SK-N-MC (cell line): ENCODE measurements around the gene IDH3A.

Experiments used
- DNase-seq: peaks from one replicate; pipeline ENCODE4 v3.0.0-alpha.2; 2011; ENCODE audit warnings: low read depth, low spot score
- H3K27ac ChIP-seq: fragments of 200-600 bp; sonication (generic); 2 replicates; pipeline ENCODE4 v1.5.1; 2016; ENCODE audit warnings: mixed run types
- H3K36me3 ChIP-seq: fragments of 200-600 bp; sonication (generic); 2 replicates; pipeline ENCODE4 v1.6.1; 2017; ENCODE audit warnings: antibody characterized with exemption, low read length, mixed read lengths; ENCODE audit not compliant: insufficient read depth
- H3K4me3 ChIP-seq: fragments of 200-600 bp; sonication (generic); 2 replicates; pipeline ENCODE4 v1.5.1; 2016
- H3K9ac ChIP-seq: fragments of 200-600 bp; sonication (generic); 2 replicates; pipeline ENCODE4 v1.8.0; 2017; ENCODE audit warnings: mixed run types, mixed read lengths; ENCODE audit not compliant: insufficient read length
- H3K9me3 ChIP-seq: fragments of 200-600 bp; sonication (generic); 2 replicates; pipeline ENCODE4 v1.6.1; 2017; ENCODE audit warnings: low read depth, mild to moderate bottlenecking, antibody characterized with exemption, low read length, moderate library complexity, mixed read lengths
- EZH2 ChIP-seq: fragments of 200-600 bp; sonication (generic); IDR thresholded peaks from one replicate; pipeline ENCODE4 v1.6.1; 2017; ENCODE audit warnings: antibody characterized with exemption
- FOXP2 ChIP-seq: optimal IDR thresholded peaks from 2 replicates; pipeline ENCODE3; 2011; ENCODE audit warnings: mild to moderate bottlenecking, moderate library complexity; ENCODE audit not compliant: insufficient read depth; ENCODE audit errors: extremely low read length, control extremely low read depth
- POLR2AphosphoS5 ChIP-seq: IDR thresholded peaks from 2 replicates; pipeline ENCODE4 v1.6.1; 2012; ENCODE audit warnings: mild to moderate bottlenecking, low read depth, low read length, borderline replicate concordance

The IDH3A gene

DNA sequence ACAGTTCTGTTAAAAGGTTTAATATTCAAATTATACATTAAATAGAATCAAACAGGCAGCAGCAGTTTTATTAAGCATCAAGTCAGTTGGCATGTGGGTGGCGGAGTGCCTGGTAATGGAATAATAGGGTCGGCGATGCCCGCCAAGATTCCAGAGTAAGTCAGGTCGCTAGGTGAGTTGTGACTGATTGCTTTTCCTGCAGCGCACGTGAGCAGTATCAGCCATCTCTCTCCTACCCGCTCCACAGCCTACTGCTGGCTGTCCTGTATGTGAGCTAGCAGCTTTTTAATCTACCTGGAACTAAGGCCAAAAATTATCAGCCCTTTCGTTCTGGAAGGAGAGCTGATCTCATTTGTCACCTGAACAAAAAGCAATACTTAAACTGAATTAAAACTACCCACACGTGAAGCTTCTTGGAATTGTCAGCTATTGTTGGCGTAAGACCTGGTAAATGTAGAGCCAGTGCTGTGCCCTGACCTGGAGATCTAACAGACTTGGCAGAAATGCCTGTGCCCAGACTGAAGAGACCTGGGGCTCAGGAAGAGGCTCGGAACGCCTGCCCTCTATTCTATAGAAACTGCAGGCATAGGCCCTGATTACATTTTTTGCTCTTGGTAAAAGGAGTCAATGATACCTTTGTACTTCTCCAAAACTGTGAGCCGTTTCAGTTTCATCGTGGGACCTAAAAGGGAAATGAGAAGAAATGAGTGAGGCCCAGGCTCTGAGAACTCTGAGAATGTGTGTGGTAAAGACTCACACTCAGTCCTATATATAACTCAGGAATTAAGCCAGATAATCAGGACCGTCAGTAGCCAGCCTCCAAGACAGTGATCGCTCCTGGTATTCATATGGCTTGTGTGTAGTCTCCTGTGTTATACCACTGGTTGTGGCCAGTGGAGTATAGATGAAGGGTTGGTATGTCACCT lies 21.9 kb downstream of the IDH3A start:
- Histone ChIP-seq H3K36me3 (peaks cover 59% of the 10 kb centered on the region), H3K27ac (no peak overlapping the region), H3K9ac (no peak overlapping the region), H3K9me3 (no peaks in the 10 kb centered on the region), H3K4me3 (no peak overlapping the region)
- no peak for DNase-seq
- TF ChIP-seq FOXP2 (no peak), EZH2 (no peak), POLR2AphosphoS5 (no peak)

DNA sequence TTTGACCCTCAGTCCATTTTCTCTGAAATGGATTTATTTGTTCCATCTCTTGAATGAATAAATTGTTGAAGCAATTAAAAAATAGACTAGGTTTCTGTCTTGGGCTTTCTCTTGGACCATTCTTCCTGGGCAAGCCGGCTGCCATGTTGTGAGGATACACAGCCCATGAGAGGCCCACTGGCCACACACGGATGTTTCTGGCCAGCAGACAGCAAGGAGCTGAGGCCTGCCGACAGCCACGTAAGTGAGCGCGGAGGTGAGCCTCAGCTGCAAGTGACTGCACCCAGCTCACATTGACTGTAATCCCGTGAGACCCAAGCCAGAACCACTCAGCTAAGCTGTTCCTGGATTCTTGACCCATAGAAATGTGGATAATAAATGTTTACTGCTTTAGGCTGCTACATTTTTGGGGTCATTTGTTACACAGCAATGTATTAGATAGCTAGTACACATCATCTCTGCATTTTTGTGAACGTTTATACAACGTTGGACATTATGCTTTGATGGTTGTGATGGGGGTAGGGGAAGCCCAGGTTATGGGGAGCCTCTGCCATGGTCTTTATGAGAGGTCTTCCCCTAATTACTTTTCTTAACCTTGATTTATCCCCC lies 22.8 kb downstream of the IDH3A start:
- TF ChIP-seq FOXP2 (no peak), POLR2AphosphoS5 (no peak), EZH2 (no peak)
- no peak overlapping the region for H3K9ac ChIP-seq
- H3K9me3 ChIP-seq, result no peaks in the 10 kb centered on the region
- no peak for DNase-seq
- no peak overlapping the region for H3K4me3 ChIP-seq
- H3K27ac ChIP-seq, result no peak overlapping the region
- peaks cover 51% of the 10 kb centered on the region for H3K36me3 ChIP-seq

DNA sequence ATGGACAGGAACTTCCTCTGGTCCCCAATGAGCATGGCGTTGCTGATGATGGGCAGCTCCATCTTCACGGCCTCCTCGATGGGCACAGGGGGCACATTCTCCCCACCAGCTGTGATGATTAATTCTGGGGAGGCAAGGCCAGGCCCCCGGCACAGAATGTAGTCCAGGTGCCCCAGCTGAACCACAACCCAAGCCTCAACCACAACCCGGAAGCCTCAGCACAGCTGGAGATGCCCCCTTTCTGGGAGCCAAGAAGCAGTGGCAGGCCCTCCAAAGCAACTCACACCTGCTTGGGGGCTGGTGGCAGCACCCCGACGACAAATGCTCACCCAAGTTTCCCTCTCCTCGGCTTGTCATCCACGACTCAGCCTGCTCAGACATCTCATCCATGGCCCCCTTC lies 25.2 kb downstream of the IDH3A start:
- Histone ChIP-seq H3K27ac (no peak overlapping the region), H3K4me3 (no peak overlapping the region), H3K36me3 (peaks cover 31% of the 10 kb centered on the region), H3K9ac (no peak overlapping the region), H3K9me3 (no peaks in the 10 kb centered on the region)
- DNase-seq, result no peak
- no peak for TF ChIP-seq FOXP2
- no peak for TF ChIP-seq POLR2AphosphoS5
- TF ChIP-seq EZH2, result no peak

- Histone ChIP-seq H3K9me3 (no peaks in the 10 kb centered on the region), H3K27ac (no peak overlapping the region), H3K4me3 (no peak overlapping the region), H3K9ac (no peak overlapping the region), H3K36me3 (peaks cover 23% of the 10 kb centered on the region)
- no peak for DNase-seq
- TF ChIP-seq EZH2 (no peak), FOXP2 (no peak), POLR2AphosphoS5 (no peak)
These were observed 26.2 kb downstream of the IDH3A start for GRCh38 chr15:78175330-78175729.

GRCh38 chr15:78177447-78177873 lies 28.3 kb downstream of the IDH3A start:
- Histone ChIP-seq H3K9me3 (no peaks in the 10 kb centered on the region), H3K4me3 (no peak overlapping the region), H3K27ac (no peak overlapping the region), H3K9ac (no peak overlapping the region), H3K36me3 (peaks cover 2% of the 10 kb centered on the region; the same call in 1 of the 2 replicates)
- DNase-seq, result no peak
- TF ChIP-seq EZH2, result no peak
- no peak for TF ChIP-seq POLR2AphosphoS5
- TF ChIP-seq FOXP2, result no peak

GRCh38 chr15:78178064-78178463 lies 28.9 kb downstream of the IDH3A start:
- H3K36me3 ChIP-seq, result no peaks in the 10 kb centered on the region
- H3K9me3 ChIP-seq, result no peaks in the 10 kb centered on the region

GRCh38 chr15:78179286-78179840 lies 30.2 kb downstream of the IDH3A start:
- no peak overlapping the region for H3K4me3 ChIP-seq
- no peak overlapping the region for H3K27ac ChIP-seq
- TF ChIP-seq POLR2AphosphoS5, result no peak
- TF ChIP-seq EZH2, result no peak
- no peak for TF ChIP-seq FOXP2
- DNase-seq, result no peak
- no peaks in the 10 kb centered on the region for H3K36me3 ChIP-seq
- H3K9ac ChIP-seq, result no peak overlapping the region
- no peaks in the 10 kb centered on the region for H3K9me3 ChIP-seq

More at GRCh38 chr15:78178064-78178463, 28.9 kb downstream of the IDH3A start:
- Histone ChIP-seq H3K4me3 (no peak overlapping the region), H3K9ac (no peak overlapping the region), H3K27ac (no peak overlapping the region)
- TF ChIP-seq POLR2AphosphoS5 (no peak), FOXP2 (no peak), EZH2 (no peak)
- no peak for DNase-seq

DNA sequence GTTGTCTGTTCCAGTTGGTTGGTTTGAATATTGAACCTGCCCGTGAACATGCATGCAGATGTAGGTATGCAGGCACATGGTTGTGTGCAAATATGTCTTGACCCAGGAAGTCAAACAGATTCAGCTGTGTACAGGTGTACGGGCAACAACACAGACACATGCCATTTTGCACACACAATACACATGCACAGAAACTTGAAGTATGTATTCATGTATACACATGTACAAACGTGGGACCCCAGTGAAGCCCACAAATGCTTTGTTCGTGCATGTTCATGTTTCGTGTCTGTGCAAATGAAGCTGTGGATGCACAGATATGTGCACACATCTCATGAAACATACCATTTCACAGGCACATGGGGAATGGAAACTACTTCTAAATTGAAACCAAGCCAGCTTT lies 30.7 kb downstream of the IDH3A start:
- TF ChIP-seq POLR2AphosphoS5 (no peak), FOXP2 (no peak), EZH2 (no peak)
- Histone ChIP-seq H3K9ac (no peak overlapping the region), H3K27ac (no peak overlapping the region), H3K9me3 (no peaks in the 10 kb centered on the region), H3K4me3 (no peak overlapping the region), H3K36me3 (no peaks in the 10 kb centered on the region)
- no peak for DNase-seq
